ENCODE data around the gene RXRA. TPM values are rescaled to one million over a fixed set of nuclear protein-coding genes. Genes with fewer than 3 reads are reported as not detected.
A peak's percentile ranks its signal among the peaks of the same experiment; 100 is the strongest.

The RXRA gene
- total RNA-seq, 6 experiments from 2014 or later, result 105 to 165 (median 131) TPM

GRCh38 chr9:134348404-134349155 lies 22.3 kb downstream of the RXRA start:
- Histone ChIP-seq H3K27ac (no peak overlapping the region), H3K9me3 (no peaks in the 10 kb centered on the region), H3K4me1 (peaks cover 0 to 99% (median 52%) of the 10 kb centered on the region in 4 donors), H3K4me3 (no peak overlapping the region), H3K27me3 (no peaks in the 10 kb centered on the region), H3K36me3 (no peaks in the 10 kb centered on the region)
- no CpG with 5 or more reads among the region's 30 CpGs for WGBS (ENCODE audit: insufficient coverage, low coverage, low lambda C conversion rate, missing lambda C conversion rate)
- DNase-seq (no peak), ATAC-seq (peak in 2 of 4 donors; percentile 2 to 18)
- intact Hi-C loops (cut with DNase I), result loop anchor here in 1 of 2 donors (10.0 kb wide), 1 partner anchor 86 kb away; no protein-coding TSS in a partner anchor
- TF ChIP-seq CTCF (IDR thresholded peaks at IDR 0.05) (no peak), POLR2A (IDR thresholded peaks at IDR 0.05) (no peak)

GRCh38 chr9:134349936-134350335 lies 23.7 kb downstream of the RXRA start:
- DNase-seq (no peak), ATAC-seq (no peak)
- H3K36me3 ChIP-seq, result no peaks in the 10 kb centered on the region
- H3K27ac ChIP-seq, result peak overlapping the region in 1 of 3 donors; percentile 31
- no peaks in the 10 kb centered on the region for H3K9me3 ChIP-seq
- no peak for TF ChIP-seq POLR2A (IDR thresholded peaks at IDR 0.05)
- no peak for TF ChIP-seq CTCF (IDR thresholded peaks at IDR 0.05)
- no peak overlapping the region for H3K4me3 ChIP-seq
- no peaks in the 10 kb centered on the region for H3K27me3 ChIP-seq
- intact Hi-C loops (cut with DNase I), result loop anchor here in 1 of 2 donors (10.0 kb wide), 1 partner anchor 85 kb away; no protein-coding TSS in a partner anchor
- peaks cover 0 to 99% (median 51%) of the 10 kb centered on the region in 4 donors for H3K4me1 ChIP-seq
- WGBS (ENCODE audit: insufficient coverage, low coverage, low lambda C conversion rate, missing lambda C conversion rate), result 27% methylated on average over 3 of the region's 9 CpGs

- no peak overlapping the region for H3K4me3 ChIP-seq
- H3K27me3 ChIP-seq, result no peaks in the 10 kb centered on the region
- intact Hi-C loops (cut with DNase I), result no loop called here
- H3K27ac ChIP-seq, result no peak overlapping the region
- no peaks in the 10 kb centered on the region for H3K36me3 ChIP-seq
- H3K4me1 ChIP-seq, result peaks cover 0 to 99% (median 53%) of the 10 kb centered on the region in 4 donors
- DNase-seq (no peak), ATAC-seq (peak in 1 of 4 donors; percentile 2)
- H3K9me3 ChIP-seq, result no peaks in the 10 kb centered on the region
- TF ChIP-seq CTCF (IDR thresholded peaks at IDR 0.05) (no peak), POLR2A (IDR thresholded peaks at IDR 0.05) (no peak)
- no CpG with 5 or more reads among the region's 20 CpGs for WGBS (ENCODE audit: insufficient coverage, low coverage, low lambda C conversion rate, missing lambda C conversion rate)
Observed at GRCh38 chr9:134350416-134350994, 24.2 kb downstream of the RXRA start.

- H3K9me3 ChIP-seq, result no peaks in the 10 kb centered on the region
- H3K27me3 ChIP-seq, result no peaks in the 10 kb centered on the region
- peaks cover 0 to 99% (median 54%) of the 10 kb centered on the region in 4 donors for H3K4me1 ChIP-seq
- no peak overlapping the region for H3K4me3 ChIP-seq
- no peaks in the 10 kb centered on the region for H3K36me3 ChIP-seq
- 39% methylated on average over 19 of the region's 29 CpGs for WGBS (ENCODE audit: insufficient coverage, low coverage, low lambda C conversion rate, missing lambda C conversion rate)
- DNase-seq (no peak), ATAC-seq (no peak)
- TF ChIP-seq CTCF (IDR thresholded peaks at IDR 0.05) (no peak), POLR2A (IDR thresholded peaks at IDR 0.05) (no peak)
- H3K27ac ChIP-seq, result peak overlapping the region in 2 of 3 donors; percentile 6 to 18
- intact Hi-C loops (cut with DNase I), result no loop called here
Observed at GRCh38 chr9:134351606-134352176, 25.4 kb downstream of the RXRA start.
